Right kidney (tissue), 1 donor: ENCODE measurements around the gene SLC2A11.
"Not testable (repeated sequence)": the region's sequence is repeated elsewhere in the genome, so short reads cannot be mapped to it uniquely, and the experiment has no call there.

Experiments used
- DNase-seq: peaks from one replicate; pipeline ENCODE4 v3.0.0-alpha.2; 2016

Gene SLC2A11

GRCh38 chr22:23908587-23909205 lies 51.0 kb downstream of the SLC2A11 start:
- DNase-seq: no peak

- no peak for DNase-seq
Observed at GRCh38 chr22:23909296-23909898, 51.7 kb downstream of the SLC2A11 start.

GRCh38 chr22:23910496-23911190 lies 53.0 kb downstream of the SLC2A11 start:
- DNase-seq: no peak

GRCh38 chr22:23911318-23911980 lies 53.8 kb downstream of the SLC2A11 start:
- DNase-seq: no peak

GRCh38 chr22:23912293-23912903 lies 54.7 kb downstream of the SLC2A11 start:
- DNase-seq: no peak

GRCh38 chr22:23913306-23913660 lies 55.6 kb downstream of the SLC2A11 start:
- no peak for DNase-seq

- peak; percentile 91 for DNase-seq
Observed at GRCh38 chr22:23913661-23914353, 56.1 kb downstream of the SLC2A11 start.

GRCh38 chr22:23915290-23915689 lies 57.6 kb downstream of the SLC2A11 start:
- DNase-seq: no peak

- not testable (repeated sequence) for DNase-seq
Observed at GRCh38 chr22:23920267-23920611, 62.6 kb downstream of the SLC2A11 start.

GRCh38 chr22:23921586-23922201 lies 64.0 kb downstream of the SLC2A11 start:
- DNase-seq: not testable (repeated sequence)

- no peak for DNase-seq
Observed at GRCh38 chr22:23922921-23923320, 65.2 kb downstream of the SLC2A11 start.

GRCh38 chr22:23925020-23925606 lies 67.4 kb downstream of the SLC2A11 start:
- no peak for DNase-seq

- no peak for DNase-seq
Observed at GRCh38 chr22:23926561-23926960, 68.9 kb downstream of the SLC2A11 start.
